Endothelial cell of umbilical vein (primary cell): ENCODE results near the gene MYLK2. TPM values are rescaled to one million over a fixed set of nuclear protein-coding genes. Genes with fewer than 3 reads are reported as not detected.

ENCODE experiments used
- BruUV-seq: library from RNA; stranded (reverse); fragments of 400-500 nt; replicated peaks from 2 replicates; lab custom pipeline; 2021; lab: Mats Ljungman, UMichigan
- CTCF ChIA-PET: fragments of 300-600, 350-600 bp; sonication (Branson Sonifier 250); formaldehyde crosslinking; loops from one replicate; lab custom pipeline; 2021; ENCODE audit warnings: antibody characterized with exemption, inconsistent platforms; lab: Charles Lee
- POLR2A ChIA-PET: fragments of 300-600, 350-600 bp; sonication (Branson Sonifier 250); formaldehyde crosslinking; loops from one replicate; lab custom pipeline; 2021; ENCODE audit warnings: antibody characterized with exemption, inconsistent platforms; lab: Charles Lee
- DNase-seq: peaks from one replicate; pipeline ENCODE4 v3.0.0-alpha.2; 2011; ENCODE audit warnings: low read depth, low spot score
- FAIRE-seq: peaks from 2 replicates; lab custom pipeline; 2011; peaks lifted over from hg19 to GRCh38; lab: Jason Lieb, UNC
- H2AFZ ChIP-seq: 2 replicates; pipeline ENCODE4 v1.6.0; 2012; ENCODE audit warnings: low read depth, low read length, control low read depth, inconsistent platforms
- H3K27ac ChIP-seq: 2 replicates; pipeline ENCODE4 v1.5.1; 2011; ENCODE audit warnings: low read depth, mild to moderate bottlenecking, control low read depth, low read length, moderate library complexity; ENCODE audit not compliant: insufficient read depth
- H3K27me3 ChIP-seq, 2 experiments: 2 replicates each; pipeline versions ENCODE4 v1.6.0 to v1.6.1; 2011; ENCODE audit warnings: low read length in 2 of 2, mixed read lengths in 1 of 2; ENCODE audit not compliant: control insufficient read depth in 2 of 2, insufficient read depth in 2 of 2
- H3K36me3 ChIP-seq, 2 experiments: 2 replicates in 1 of 2; 3 replicates in 1 of 2; pipeline ENCODE4 v1.5.1; 2011; ENCODE audit warnings: low read length in 2 of 2, mild to moderate bottlenecking in 1 of 2, moderate library complexity in 1 of 2; ENCODE audit not compliant: control insufficient read depth in 2 of 2, insufficient read depth in 2 of 2; ENCODE audit errors: extremely low read depth in 1 of 2
- H3K4me1 ChIP-seq: 3 replicates; pipeline ENCODE4 v1.5.1; 2011; ENCODE audit warnings: mild to moderate bottlenecking, low read length; ENCODE audit not compliant: control insufficient read depth, insufficient read depth; ENCODE audit errors: extremely low read depth
- H3K4me2 ChIP-seq: 2 replicates; pipeline ENCODE4 v1.6.1; 2011; ENCODE audit warnings: low read length, control low read depth, mixed read lengths; ENCODE audit not compliant: insufficient read depth
- H3K4me3 ChIP-seq, 3 experiments: fragments of 200-600 bp in 1 of 3; sonication (generic), shearing (Covaris generic) in 1 of 3; replicated peaks in 1 of 3; 2 replicates each; pipeline ENCODE4 v1.5.1; 2011 to 2016; ENCODE audit warnings: control low read depth in 3 of 3, low read length in 3 of 3, mild to moderate bottlenecking in 2 of 3, inconsistent platforms in 1 of 3, low read depth in 1 of 3, moderate library complexity in 1 of 3; ENCODE audit not compliant: insufficient read depth in 1 of 3
- H3K79me2 ChIP-seq: 2 replicates; pipeline ENCODE4 v1.6.0; 2012; ENCODE audit warnings: low read length, inconsistent platforms; ENCODE audit not compliant: control insufficient read depth, insufficient read depth
- H3K9ac ChIP-seq: replicated peaks from 2 replicates; pipeline ENCODE3; 2011; ENCODE audit warnings: low read length, control low read depth; ENCODE audit not compliant: insufficient read depth; ENCODE audit errors: extremely low read depth
- H3K9me1 ChIP-seq: replicated peaks from 3 replicates; pipeline ENCODE4 v1.6.0; 2011; ENCODE audit warnings: mild to moderate bottlenecking, low read length; ENCODE audit not compliant: control insufficient read depth, insufficient read depth; ENCODE audit errors: extremely low read depth
- H3K9me3 ChIP-seq: replicated peaks from 2 replicates; pipeline ENCODE4 v1.5.1; 2012; ENCODE audit warnings: low read length, inconsistent platforms; ENCODE audit not compliant: control insufficient read depth, insufficient read depth
- H4K20me1 ChIP-seq: replicated peaks from 2 replicates; pipeline ENCODE3; 2011; ENCODE audit warnings: mild to moderate bottlenecking, low read length; ENCODE audit not compliant: control insufficient read depth, insufficient read depth; ENCODE audit errors: extremely low read depth
- EZH2 ChIP-seq: IDR thresholded peaks from 2 replicates; pipeline ENCODE4 v1.6.1; 2012; ENCODE audit warnings: borderline replicate concordance, low read depth, mild to moderate bottlenecking, moderate library complexity, low read length, inconsistent platforms; ENCODE audit not compliant: severe bottlenecking
- FOS ChIP-seq: IDR thresholded peaks from 2 replicates; pipeline ENCODE4 v1.6.1; 2011; ENCODE audit warnings: mild to moderate bottlenecking, low read length, moderate library complexity, borderline replicate concordance; ENCODE audit not compliant: insufficient read depth
- GATA2 ChIP-seq: IDR thresholded peaks from 2 replicates; pipeline ENCODE4 v1.7.0; 2011; ENCODE audit warnings: low read depth, mild to moderate bottlenecking, moderate library complexity, mixed read lengths, low read length; ENCODE audit not compliant: insufficient read length, insufficient read depth
- JUN ChIP-seq: IDR thresholded peaks from 2 replicates; pipeline ENCODE4 v1.6.1; 2011; ENCODE audit warnings: borderline replicate concordance, low read depth; ENCODE audit not compliant: insufficient read length, insufficient read depth
- MYC ChIP-seq: IDR thresholded peaks from one replicate; pipeline ENCODE4 v1.6.1; 2011; ENCODE audit warnings: mild to moderate bottlenecking, low read depth, low read length
- POLR2A ChIP-seq: IDR thresholded peaks from 2 replicates; pipeline ENCODE4 v1.6.1; 2012; ENCODE audit warnings: low read depth, mild to moderate bottlenecking, control low read depth, low read length
- POLR2AphosphoS5 ChIP-seq: IDR thresholded peaks from 2 replicates; pipeline ENCODE4 v1.6.1; 2012; ENCODE audit warnings: low read depth, mild to moderate bottlenecking, control low read depth, low read length, moderate library complexity; ENCODE audit not compliant: insufficient read depth
- dilution Hi-C: fragments of 300-500 bp; cut with MboI; formaldehyde crosslinking; loops from one replicate; pipeline ENCODE4 v1.15.0; 2019; ENCODE audit warnings: low sequenced_read_pairs; ENCODE audit not compliant: extremely low pct_ligation_motif_present
- intact Hi-C: fragments of 100-400 bp; cut with micrococcal nuclease; formaldehyde crosslinking; loops from one replicate; pipeline ENCODE4 v1.10.0; 2022
- polyA plus RNA-seq, 4 experiments: library from polyadenylated mRNA; depleted of rRNA in 3 of 4; stranded (reverse) in 3 of 4; unstranded in 1 of 4; fragments of >200 nt; gene quantifications; 2 replicates each; pipeline versions ENCODE4 v1.2.1 to v1.2.3, GENCODE V29; 2011 to 2012; ENCODE audit warnings: missing spikeins in 1 of 4
- total RNA-seq: library from RNA; stranded (reverse); gene quantifications from 2 replicates; pipeline ENCODE4 v1.2.3, GENCODE V29; 2021
- TF ChIP-seq, protein P1 (sequence below), 2 donors: IDR thresholded peaks; 1 replicate in 1 of 2; 2 replicates in 1 of 2; pipeline ENCODE4 v1.5.1; 2011; ENCODE audit warnings: low read length in 2 of 2, mild to moderate bottlenecking in 2 of 2, moderate library complexity in 2 of 2, control low read depth in 1 of 2, inconsistent platforms in 1 of 2, low read depth in 1 of 2; ENCODE audit not compliant: insufficient read depth in 1 of 2; ENCODE audit errors: extremely low read depth in 1 of 2
- TF ChIP-seq, protein P2 (sequence below): IDR thresholded peaks from 2 replicates; pipeline ENCODE4 v1.6.1; 2011; ENCODE audit not compliant: insufficient read depth, insufficient read length

MYLK2 gene
- total and polyA plus RNA-seq, 2 donors (not counting 3 experiments of a cell fraction or from before 2014, with no cell fraction given), result 2.6 to 2.7 TPM

DNA sequence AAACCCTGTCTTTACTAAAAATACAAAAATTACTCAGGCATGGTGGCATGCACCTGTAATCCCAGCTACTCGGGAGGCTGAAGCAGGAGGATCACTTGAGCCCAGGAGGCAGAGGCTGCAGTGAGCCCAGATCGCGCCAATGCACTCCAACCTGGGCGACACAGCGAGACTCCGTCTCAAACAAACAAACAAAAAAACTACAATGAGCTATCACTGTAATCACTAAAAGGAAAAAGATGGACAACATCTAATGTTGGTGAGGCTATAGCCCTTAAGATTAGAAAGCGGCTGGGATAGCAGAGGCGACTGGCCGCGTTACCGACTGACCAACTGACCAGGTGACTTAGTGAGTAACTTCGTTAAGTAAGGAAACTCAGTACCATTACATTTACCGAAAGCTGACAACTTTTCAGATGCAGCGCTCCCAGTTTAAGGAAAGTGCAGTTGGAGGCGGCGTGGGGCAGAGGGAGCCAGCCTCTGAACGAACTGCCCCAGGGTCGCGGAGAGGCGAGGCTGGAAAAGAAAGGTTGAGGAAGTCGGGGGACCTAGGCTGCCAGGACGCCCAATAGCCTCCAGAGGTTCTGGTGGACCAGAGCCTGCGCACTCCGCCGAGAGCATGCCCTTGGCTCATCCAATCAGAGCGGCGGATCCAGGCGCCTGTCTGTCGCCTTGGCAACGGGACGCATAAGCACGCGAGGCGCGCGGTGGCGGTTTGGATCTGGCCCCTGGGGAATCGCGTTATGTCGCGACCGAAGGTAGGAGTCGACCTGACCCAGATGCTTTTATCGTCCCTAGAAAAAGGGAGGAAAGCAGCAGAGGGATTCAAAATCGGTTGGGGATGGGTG, 60.2 kb downstream of the MYLK2 start:
- BruUV-seq, result no TSS peak
- TF ChIP-seq, protein P1, sequence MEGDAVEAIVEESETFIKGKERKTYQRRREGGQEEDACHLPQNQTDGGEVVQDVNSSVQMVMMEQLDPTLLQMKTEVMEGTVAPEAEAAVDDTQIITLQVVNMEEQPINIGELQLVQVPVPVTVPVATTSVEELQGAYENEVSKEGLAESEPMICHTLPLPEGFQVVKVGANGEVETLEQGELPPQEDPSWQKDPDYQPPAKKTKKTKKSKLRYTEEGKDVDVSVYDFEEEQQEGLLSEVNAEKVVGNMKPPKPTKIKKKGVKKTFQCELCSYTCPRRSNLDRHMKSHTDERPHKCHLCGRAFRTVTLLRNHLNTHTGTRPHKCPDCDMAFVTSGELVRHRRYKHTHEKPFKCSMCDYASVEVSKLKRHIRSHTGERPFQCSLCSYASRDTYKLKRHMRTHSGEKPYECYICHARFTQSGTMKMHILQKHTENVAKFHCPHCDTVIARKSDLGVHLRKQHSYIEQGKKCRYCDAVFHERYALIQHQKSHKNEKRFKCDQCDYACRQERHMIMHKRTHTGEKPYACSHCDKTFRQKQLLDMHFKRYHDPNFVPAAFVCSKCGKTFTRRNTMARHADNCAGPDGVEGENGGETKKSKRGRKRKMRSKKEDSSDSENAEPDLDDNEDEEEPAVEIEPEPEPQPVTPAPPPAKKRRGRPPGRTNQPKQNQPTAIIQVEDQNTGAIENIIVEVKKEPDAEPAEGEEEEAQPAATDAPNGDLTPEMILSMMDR (IDR thresholded peaks at IDR 0.05; ENCODE audit: extremely low read depth in 1 of 2, insufficient read depth in 1 of 2, low read depth in 1 of 2, low read length in 2 of 2), result no peak
- TF ChIP-seq MYC (no peak), GATA2 (no peak), POLR2AphosphoS5 (no peak), EZH2 (no peak), FOS (no peak), JUN (no peak), POLR2A (peak; percentile 27)
- TF ChIP-seq, protein P2, sequence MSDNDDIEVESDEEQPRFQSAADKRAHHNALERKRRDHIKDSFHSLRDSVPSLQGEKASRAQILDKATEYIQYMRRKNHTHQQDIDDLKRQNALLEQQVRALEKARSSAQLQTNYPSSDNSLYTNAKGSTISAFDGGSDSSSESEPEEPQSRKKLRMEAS, result peak; percentile 82
- Histone ChIP-seq H3K4me1 (no peaks in the 10 kb centered on the region), H3K27ac (peak overlapping the region; percentile 34), H2AFZ (peak overlapping the region; percentile 65), H3K9ac (peak overlapping the region; percentile 44), H4K20me1 (no peaks in the 10 kb centered on the region), H3K4me2 (peak overlapping the region; percentile 75), H3K9me3 (no peaks in the 10 kb centered on the region), H3K9me1 (no peaks in the 10 kb centered on the region), H3K36me3 (no peaks in the 10 kb centered on the region), H3K27me3 (peaks cover 4 to 12% of the 10 kb centered on the region in 2 experiments), H3K4me3 (peak overlapping the region; percentile 11 to 49 (median 47)), H3K79me2 (no peaks in the 10 kb centered on the region)
- FAIRE-seq, result peak; percentile 97
- ChIA-PET POLR2A (no interaction called here), CTCF (interaction anchor here (0.7 to 1.8 kb wide), 12 partner anchors 11 to 152 kb away, joined by 3 to 8 read pairs (median 4); partner anchors contain the start of gene PDRG1)
- intact Hi-C loops, result no loop called here
- DNase-seq, result peak; percentile 95
- dilution Hi-C loops, result no loop called here
